Measurements from ENCODE around the gene SPACA5B.
A peak's percentile ranks its signal among the peaks of the same experiment; 100 is the strongest.
"Not testable (repeated sequence)": the region's sequence is repeated elsewhere in the genome, so short reads cannot be mapped to it uniquely, and the experiment has no call there.

Gene SPACA5B

GRCh38 chrX:48130326-48130725 is at the start of gene SPACA5B:
TSS of gene SPACA5B (plus strand) at chrX:48130626. CDS start at chrX:48130688, 62 bp downstream.
- DNase-seq (ENCODE audit: low read depth in 1 of 2, low spot score in 1 of 2) = not testable (repeated sequence)

- DNase-seq (ENCODE audit: low read depth in 1 of 2, low spot score in 1 of 2) = peak in 1 of 2 donors; percentile 1
Measured at GRCh38 chrX:48083212-48083611, 47.2 kb upstream of the SPACA5B start.

- DNase-seq (ENCODE audit: low read depth in 1 of 2, low spot score in 1 of 2) = no peak
Measured at GRCh38 chrX:48083706-48084105, 46.7 kb upstream of the SPACA5B start.

GRCh38 chrX:48086082-48086481 is 44.3 kb upstream of the SPACA5B start:
- DNase-seq (ENCODE audit: low read depth in 1 of 2, low spot score in 1 of 2) = no peak

- no peak for DNase-seq (ENCODE audit: low read depth in 1 of 2, low spot score in 1 of 2)
Measured at GRCh38 chrX:48090123-48090522, 40.3 kb upstream of the SPACA5B start.

- DNase-seq (ENCODE audit: low read depth in 1 of 2, low spot score in 1 of 2) = not testable (repeated sequence)
Measured at GRCh38 chrX:48092558-48092957, 37.9 kb upstream of the SPACA5B start.

- no peak for DNase-seq (ENCODE audit: low read depth in 1 of 2, low spot score in 1 of 2)
Measured at GRCh38 chrX:48101443-48101842, 29.0 kb upstream of the SPACA5B start.

GRCh38 chrX:48102874-48103374 is 27.5 kb upstream of the SPACA5B start:
- DNase-seq (ENCODE audit: low read depth in 1 of 2, low spot score in 1 of 2) = no peak

- DNase-seq (ENCODE audit: low read depth in 1 of 2, low spot score in 1 of 2) = no peak
Measured at GRCh38 chrX:48107717-48108116, 22.7 kb upstream of the SPACA5B start.

- not testable (repeated sequence) for DNase-seq (ENCODE audit: low read depth in 1 of 2, low spot score in 1 of 2)
Measured at GRCh38 chrX:48125286-48125685, 5.1 kb upstream of the SPACA5B start.

GRCh38 chrX:48132308-48132844 is 1.9 kb downstream of the SPACA5B start:
- not testable (repeated sequence) for DNase-seq (ENCODE audit: low read depth in 1 of 2, low spot score in 1 of 2)

GRCh38 chrX:48139076-48139475 is 8.7 kb downstream of the SPACA5B start:
- not testable (repeated sequence) for DNase-seq (ENCODE audit: low read depth in 1 of 2, low spot score in 1 of 2)

- DNase-seq (ENCODE audit: low read depth in 1 of 2, low spot score in 1 of 2) = not testable (repeated sequence)
Measured at GRCh38 chrX:48141810-48142508, 11.5 kb downstream of the SPACA5B start.

GRCh38 chrX:48142697-48143096 is 12.3 kb downstream of the SPACA5B start:
- DNase-seq (ENCODE audit: low read depth in 1 of 2, low spot score in 1 of 2) = peak in 1 of 2 donors; percentile 7

GRCh38 chrX:48153769-48154168 is 23.3 kb downstream of the SPACA5B start:
- DNase-seq (ENCODE audit: low read depth in 1 of 2, low spot score in 1 of 2) = no peak

GRCh38 chrX:48154796-48155195 is 24.4 kb downstream of the SPACA5B start:
- DNase-seq (ENCODE audit: low read depth in 1 of 2, low spot score in 1 of 2) = no peak

GRCh38 chrX:48156014-48156413 is 25.6 kb downstream of the SPACA5B start:
- no peak for DNase-seq (ENCODE audit: low read depth in 1 of 2, low spot score in 1 of 2)

GRCh38 chrX:48165241-48165640 is 34.8 kb downstream of the SPACA5B start:
- no peak for DNase-seq (ENCODE audit: low read depth in 1 of 2, low spot score in 1 of 2)

GRCh38 chrX:48166322-48166721 is 35.9 kb downstream of the SPACA5B start:
- not testable (repeated sequence) for DNase-seq (ENCODE audit: low read depth in 1 of 2, low spot score in 1 of 2)

- no peak for DNase-seq (ENCODE audit: low read depth in 1 of 2, low spot score in 1 of 2)
Measured at GRCh38 chrX:48179691-48180090, 49.3 kb downstream of the SPACA5B start.

- no peak for DNase-seq (ENCODE audit: low read depth in 1 of 2, low spot score in 1 of 2)
Measured at GRCh38 chrX:48180811-48181210, 50.4 kb downstream of the SPACA5B start.

GRCh38 chrX:48181882-48182281 is 51.5 kb downstream of the SPACA5B start:
- not testable (repeated sequence) for DNase-seq (ENCODE audit: low read depth in 1 of 2, low spot score in 1 of 2)
